ENCODE data around the gene GNG7. TPM values are rescaled to one million over a fixed set of nuclear protein-coding genes. Genes with fewer than 3 reads are reported as not detected.
A peak's percentile ranks its signal among the peaks of the same experiment; 100 is the strongest.
"Not testable (repeated sequence)": the region's sequence is repeated elsewhere in the genome, so short reads cannot be mapped to it uniquely, and the experiment has no call there.

GNG7 gene
- total and polyA plus RNA-seq, 12 donors, result 0.83 to 16.5 (median 7.8) TPM

DNA sequence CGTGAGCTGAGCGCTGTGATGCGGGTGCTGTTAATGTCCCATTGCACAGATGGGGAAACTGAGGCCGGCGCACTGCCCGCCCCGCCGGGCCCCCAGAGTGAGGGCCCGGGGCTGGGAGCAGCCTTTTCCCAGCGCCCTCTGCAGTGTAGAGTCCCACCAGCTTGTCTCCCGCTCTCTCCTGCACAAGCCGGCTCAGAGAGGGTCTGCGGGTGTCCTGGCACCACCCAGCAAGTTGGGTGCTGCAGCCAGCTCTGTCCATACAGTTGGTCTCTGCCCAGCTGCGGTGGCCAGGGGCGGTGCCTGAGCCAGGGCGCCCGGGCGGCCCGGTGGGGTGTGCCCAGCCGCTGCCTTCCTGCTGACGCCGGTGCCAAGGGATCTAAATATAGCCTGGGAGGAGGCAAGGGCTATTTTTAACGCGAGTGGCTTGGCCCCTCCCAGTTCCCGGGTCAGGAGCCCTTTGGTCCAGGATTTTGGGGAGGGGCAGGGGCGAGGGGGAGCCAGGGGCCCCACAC is 207.3 kb downstream of the GNG7 start:
- peak; percentile 82 to 93 (median 90) for DNase-seq

DNA sequence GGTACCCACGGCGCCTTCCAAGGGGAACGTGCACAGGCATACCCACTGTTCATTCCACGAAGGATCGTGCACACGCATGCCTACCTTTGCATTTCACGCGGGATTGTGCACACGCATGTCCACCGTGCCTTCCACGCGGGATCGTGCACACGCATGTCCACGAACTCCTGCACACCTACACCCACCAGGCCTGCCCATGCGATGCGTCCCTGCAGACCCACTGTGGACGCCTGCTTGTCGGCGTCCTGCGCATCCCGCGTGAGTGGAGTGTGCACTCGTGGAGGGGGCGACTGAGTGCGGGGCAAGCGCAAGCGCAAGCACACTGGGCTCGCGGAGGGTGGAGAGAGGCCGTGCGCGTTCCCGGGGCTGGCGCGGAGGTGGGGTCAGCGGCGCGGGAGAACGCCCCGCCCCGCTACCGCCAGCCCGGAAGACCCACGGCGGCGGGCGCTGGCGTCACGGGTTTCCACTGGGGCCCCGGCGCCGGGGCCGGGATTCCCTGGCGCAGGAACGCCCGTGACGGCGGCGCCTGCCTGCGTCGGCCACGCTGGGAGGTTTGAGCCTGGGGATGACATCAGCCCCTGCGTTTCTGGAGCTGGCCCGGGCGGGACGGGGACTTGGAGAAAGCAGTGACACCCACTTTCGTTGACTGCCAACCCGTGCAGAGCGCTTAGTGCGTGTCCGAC is 207.9 kb downstream of the GNG7 start:
- intact Hi-C loops (cut with DNase I), result loop anchor here in 1 of 2 donors (10.0 kb wide), 1 partner anchor 50 kb away; no protein-coding TSS in a partner anchor
- peaks cover 15 to 29% of the 10 kb centered on the region in 2 donors for H3K4me1 ChIP-seq (replicated peaks in 1 of 2)
- H3K4me3 ChIP-seq, result peak overlapping the region in 2 of 4 donors; percentile 50 to 61
- no peaks in the 10 kb centered on the region for H3K27me3 ChIP-seq
- 5 to 12% (median 9%) methylated on average over 14 to 72 of the region's 72 CpGs for WGBS, 4 donors
- H3K27ac ChIP-seq, result peak overlapping the region in 4 of 5 donors; percentile 71 to 88 (median 78)
- H3K9me3 ChIP-seq (replicated peaks in 1 of 3), result no peaks in the 10 kb centered on the region
- peak; percentile 80 to 89 (median 87) for DNase-seq
- no peaks in the 10 kb centered on the region for H3K36me3 ChIP-seq (replicated peaks in 1 of 2)
- TF ChIP-seq, protein P1, sequence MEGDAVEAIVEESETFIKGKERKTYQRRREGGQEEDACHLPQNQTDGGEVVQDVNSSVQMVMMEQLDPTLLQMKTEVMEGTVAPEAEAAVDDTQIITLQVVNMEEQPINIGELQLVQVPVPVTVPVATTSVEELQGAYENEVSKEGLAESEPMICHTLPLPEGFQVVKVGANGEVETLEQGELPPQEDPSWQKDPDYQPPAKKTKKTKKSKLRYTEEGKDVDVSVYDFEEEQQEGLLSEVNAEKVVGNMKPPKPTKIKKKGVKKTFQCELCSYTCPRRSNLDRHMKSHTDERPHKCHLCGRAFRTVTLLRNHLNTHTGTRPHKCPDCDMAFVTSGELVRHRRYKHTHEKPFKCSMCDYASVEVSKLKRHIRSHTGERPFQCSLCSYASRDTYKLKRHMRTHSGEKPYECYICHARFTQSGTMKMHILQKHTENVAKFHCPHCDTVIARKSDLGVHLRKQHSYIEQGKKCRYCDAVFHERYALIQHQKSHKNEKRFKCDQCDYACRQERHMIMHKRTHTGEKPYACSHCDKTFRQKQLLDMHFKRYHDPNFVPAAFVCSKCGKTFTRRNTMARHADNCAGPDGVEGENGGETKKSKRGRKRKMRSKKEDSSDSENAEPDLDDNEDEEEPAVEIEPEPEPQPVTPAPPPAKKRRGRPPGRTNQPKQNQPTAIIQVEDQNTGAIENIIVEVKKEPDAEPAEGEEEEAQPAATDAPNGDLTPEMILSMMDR (IDR thresholded peaks at IDR 0.05), result no peak
- peak; percentile 43 to 52 for TF ChIP-seq POLR2A (IDR thresholded peaks at IDR 0.05)

More for the DNA sequence above, 207.3 kb downstream of the GNG7 start:
- Histone ChIP-seq H3K36me3 (replicated peaks in 1 of 2) (no peaks in the 10 kb centered on the region), H3K4me3 (peak overlapping the region in 2 of 4 donors; percentile 50 to 61), H3K27ac (peak overlapping the region in 4 of 5 donors; percentile 71 to 88 (median 78)), H3K4me1 (replicated peaks in 1 of 2) (peaks cover 14 to 27% of the 10 kb centered on the region in 2 donors), H3K9me3 (replicated peaks in 1 of 3) (no peaks in the 10 kb centered on the region), H3K27me3 (no peaks in the 10 kb centered on the region)
- 0 to 2% (median 2%) methylated on average over 10 to 26 of the region's 26 CpGs for WGBS, 4 donors
- intact Hi-C loops (cut with DNase I), result loop anchor here in 1 of 2 donors (10.0 kb wide), 1 partner anchor 50 kb away; no protein-coding TSS in a partner anchor
- TF ChIP-seq, protein P1 (IDR thresholded peaks at IDR 0.05), result peak in 1 of 6 experiments; percentile 12
- peak in 1 of 2 donors; percentile 42 for TF ChIP-seq POLR2A (IDR thresholded peaks at IDR 0.05)

DNA sequence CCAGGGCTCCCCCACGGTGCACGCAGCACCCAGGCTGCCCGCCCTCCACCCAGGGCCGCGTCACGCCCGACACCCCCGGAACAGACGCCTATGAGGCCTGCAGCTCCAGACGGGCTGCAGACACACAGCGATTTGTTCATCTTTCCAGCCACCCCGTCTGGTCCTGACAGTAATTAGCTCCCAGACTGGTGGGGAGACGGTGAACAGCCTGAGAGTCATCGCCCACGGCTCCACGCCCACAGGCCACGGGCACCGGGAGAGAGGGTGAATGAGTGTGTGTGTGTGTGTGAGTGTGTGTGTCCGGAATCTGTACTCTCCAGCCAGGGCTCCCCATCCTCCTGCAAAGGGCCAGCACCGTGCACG is 208.4 kb downstream of the GNG7 start:
- H3K9me3 ChIP-seq (replicated peaks in 1 of 3), result no peaks in the 10 kb centered on the region

DNA sequence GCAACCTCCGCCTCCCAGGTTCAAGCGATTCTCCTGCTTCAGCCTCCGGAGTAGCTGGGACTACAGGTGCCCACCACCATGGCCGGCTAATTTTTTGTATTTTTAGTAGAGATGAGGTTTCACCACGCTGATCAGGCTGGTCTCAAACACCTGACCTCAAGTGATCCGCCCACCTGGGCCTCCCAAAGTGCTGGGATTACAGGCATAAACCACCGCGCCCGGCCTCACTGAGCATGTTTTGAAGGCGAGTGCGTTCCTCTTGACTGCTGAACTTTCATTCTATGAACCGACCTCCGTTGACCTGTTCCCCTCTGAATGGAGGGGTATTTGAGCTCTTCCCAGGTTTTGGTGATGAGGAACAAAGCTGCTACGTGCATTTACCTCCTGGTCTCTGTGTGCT is 209.0 kb downstream of the GNG7 start:
- H3K4me1 ChIP-seq (replicated peaks in 1 of 2), result peaks cover 19 to 40% of the 10 kb centered on the region in 2 donors
- intact Hi-C loops (cut with DNase I), result loop anchor here in 1 of 2 donors (10.0 kb wide), 1 partner anchor 51 kb away; no protein-coding TSS in a partner anchor
- not testable (repeated sequence) for H3K36me3 ChIP-seq (replicated peaks in 1 of 2); DNase-seq; H3K4me3 ChIP-seq; H3K27ac ChIP-seq; H3K27me3 ChIP-seq; H3K9me3 ChIP-seq (replicated peaks in 1 of 3)
- 85 to 91% (median 87%) methylated on average over 12 to 14 of the region's 14 CpGs for WGBS, 4 donors

More for the DNA sequence above, 208.4 kb downstream of the GNG7 start:
- no peaks in the 10 kb centered on the region for H3K27me3 ChIP-seq
- H3K4me3 ChIP-seq, result no peak overlapping the region
- WGBS, 4 donors, result 51 to 63% (median 61%) methylated on average over 13 to 21 of the region's 21 CpGs
- no peak for TF ChIP-seq POLR2A (IDR thresholded peaks at IDR 0.05)
- peaks cover 19 to 34% of the 10 kb centered on the region in 2 donors for H3K4me1 ChIP-seq (replicated peaks in 1 of 2)
- peak overlapping the region in 1 of 5 donors; percentile 88 for H3K27ac ChIP-seq
- no peaks in the 10 kb centered on the region for H3K36me3 ChIP-seq (replicated peaks in 1 of 2)
- DNase-seq, result peak in 1 of 7 donors; percentile 36
- intact Hi-C loops (cut with DNase I), result loop anchor here in 1 of 2 donors (10.0 kb wide), 1 partner anchor 51 kb away; no protein-coding TSS in a partner anchor

DNA sequence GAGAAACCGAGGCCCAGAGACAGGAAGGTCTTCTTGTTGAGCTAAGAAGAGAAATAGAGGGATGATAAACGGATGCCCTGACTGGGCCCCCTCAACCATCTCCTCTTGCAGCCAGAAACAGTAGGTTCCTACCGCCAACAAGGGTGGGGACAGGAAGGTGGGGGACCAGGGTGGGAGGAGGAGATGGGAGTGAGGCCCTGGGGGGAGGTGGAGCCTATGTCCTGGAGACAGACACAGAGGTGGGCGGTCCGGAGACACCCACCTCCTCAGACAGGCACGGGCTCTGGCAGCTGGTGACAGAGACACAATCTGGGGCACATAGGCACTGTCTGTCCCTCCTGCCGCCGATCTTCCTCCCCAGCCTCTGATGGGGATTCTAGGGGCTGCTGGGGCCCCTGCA is 209.6 kb downstream of the GNG7 start:
- intact Hi-C loops (cut with DNase I), result loop anchor here in 1 of 2 donors (10.0 kb wide), 1 partner anchor 52 kb away; no protein-coding TSS in a partner anchor
- no peak overlapping the region for H3K4me3 ChIP-seq
- WGBS, 4 donors, result 63 to 85% (median 69%) methylated on average over 8 of the region's 8 CpGs
- TF ChIP-seq, protein P1 (IDR thresholded peaks at IDR 0.05), result no peak
- no peak for TF ChIP-seq POLR2A (IDR thresholded peaks at IDR 0.05)
- no peaks in the 10 kb centered on the region for H3K27me3 ChIP-seq
- peaks cover 19 to 43% of the 10 kb centered on the region in 2 donors for H3K4me1 ChIP-seq (replicated peaks in 1 of 2)
- no peak overlapping the region for H3K27ac ChIP-seq
- H3K36me3 ChIP-seq (replicated peaks in 1 of 2), result no peaks in the 10 kb centered on the region
- H3K9me3 ChIP-seq (replicated peaks in 1 of 3), result no peaks in the 10 kb centered on the region
- DNase-seq, result no peak

All from adrenal gland (tissue), 12 donors.